ENCODE data around the gene TTLL11.

TTLL11 gene

DNA sequence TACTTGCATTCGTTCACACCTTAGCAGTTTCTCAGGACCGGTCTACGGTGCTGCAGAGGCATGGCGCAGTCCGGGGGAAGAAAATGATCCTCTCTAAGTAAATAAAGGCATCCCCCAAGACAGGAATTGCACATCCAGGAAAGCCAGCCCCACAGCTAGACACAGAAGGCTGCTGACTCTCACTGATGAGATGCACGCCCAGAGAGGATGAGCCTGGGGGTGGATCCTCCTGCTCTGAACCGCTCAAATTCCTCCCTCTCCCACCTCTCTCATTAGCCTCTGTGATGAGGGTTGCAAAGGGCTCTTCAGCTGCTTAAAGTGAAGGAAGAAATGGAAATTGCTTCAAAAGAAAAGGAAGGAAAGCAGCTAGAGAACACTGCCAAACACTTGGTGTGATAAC, 132.4 kb downstream of the TTLL11 start:
- no peak for DNase-seq

DNA sequence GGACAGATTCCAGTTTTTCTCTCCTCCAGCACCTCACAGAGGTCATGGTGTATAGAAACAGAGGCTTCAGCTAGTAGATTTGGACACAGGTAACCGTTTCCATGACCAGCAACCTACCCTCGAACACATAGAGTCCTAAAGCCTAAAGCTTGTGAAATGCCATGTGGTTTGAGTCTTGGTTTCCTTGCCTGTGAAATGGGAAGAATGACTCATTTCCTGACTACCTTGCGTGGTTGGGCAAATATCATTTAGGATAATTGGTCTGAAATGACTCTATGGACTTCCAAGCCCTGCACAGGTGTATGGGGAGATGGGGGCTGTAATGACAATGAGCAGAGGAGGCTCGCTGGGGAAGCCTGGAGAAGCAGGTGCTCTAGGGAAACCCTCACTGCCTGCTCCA, 134.6 kb downstream of the TTLL11 start:
- no peak for DNase-seq

DNA sequence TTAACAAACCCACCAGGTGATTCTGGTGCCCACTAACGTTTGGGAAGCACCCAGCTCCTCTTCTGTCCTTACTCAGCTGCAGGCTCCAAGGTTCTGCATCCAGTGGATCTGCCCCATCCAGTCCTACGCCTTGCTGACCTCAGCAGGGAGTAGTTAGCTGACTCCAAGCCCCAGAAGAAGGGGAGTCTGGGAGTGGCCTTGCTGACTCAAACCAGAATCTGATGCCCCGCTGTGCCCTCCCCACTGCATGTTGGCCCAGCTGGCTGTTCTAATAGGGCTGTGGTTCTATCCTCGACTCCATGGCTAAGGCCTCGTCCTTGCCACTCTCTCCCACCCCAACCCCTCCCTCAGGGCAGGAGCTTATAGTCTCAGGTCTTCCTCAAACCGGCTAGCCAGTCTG, 136.3 kb downstream of the TTLL11 start:
- no peak for DNase-seq

DNA sequence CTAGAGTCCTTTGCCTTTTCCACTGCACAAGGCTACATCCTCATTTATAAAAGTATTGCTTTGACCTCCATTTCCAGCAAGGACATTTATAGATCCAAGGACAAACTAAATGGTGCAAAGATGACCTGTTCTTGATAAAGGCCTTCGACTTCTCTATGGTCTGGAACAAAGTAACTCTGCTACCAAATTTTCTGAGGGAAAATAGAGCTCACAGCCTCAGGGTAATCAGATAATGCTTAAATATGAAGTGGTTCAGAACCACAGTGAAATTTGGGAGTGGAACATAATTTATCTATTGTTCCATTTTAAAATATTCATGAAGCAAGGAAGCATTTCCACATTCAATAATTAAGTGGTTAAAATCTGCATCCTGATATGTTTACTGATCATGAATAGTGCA, 137.5 kb downstream of the TTLL11 start:
- no peak for DNase-seq

DNA sequence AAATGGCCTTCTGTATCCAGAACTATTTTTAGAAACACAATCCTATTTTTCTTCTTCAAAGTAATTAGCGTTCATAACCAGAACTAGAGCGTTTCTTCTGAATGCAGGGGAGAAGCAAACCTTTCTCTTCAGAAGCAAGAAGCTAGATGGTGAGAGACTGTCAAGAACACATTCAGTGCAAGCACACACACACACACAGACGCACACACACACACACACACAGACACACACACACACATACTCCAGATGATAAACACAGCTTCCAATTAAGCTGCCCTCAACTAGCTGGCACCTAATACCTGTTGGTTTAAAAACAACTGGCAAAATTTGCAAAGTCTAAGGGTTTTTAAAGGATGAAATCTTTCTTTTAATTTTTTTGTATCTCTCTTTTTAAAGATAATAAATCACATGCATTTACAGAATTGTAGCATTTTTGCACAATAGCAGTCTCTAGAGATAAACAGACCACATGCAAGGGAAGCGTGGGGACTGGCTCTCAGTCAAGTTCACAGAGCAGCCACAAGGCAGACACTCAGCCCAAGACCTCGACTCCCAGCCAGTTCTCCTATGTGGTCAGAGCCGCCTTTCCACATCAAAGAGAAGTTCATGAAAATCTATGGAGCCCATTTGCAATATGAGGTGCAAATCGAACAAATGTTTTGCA, 138.5 kb downstream of the TTLL11 start:
- DNase-seq: no peak

DNA sequence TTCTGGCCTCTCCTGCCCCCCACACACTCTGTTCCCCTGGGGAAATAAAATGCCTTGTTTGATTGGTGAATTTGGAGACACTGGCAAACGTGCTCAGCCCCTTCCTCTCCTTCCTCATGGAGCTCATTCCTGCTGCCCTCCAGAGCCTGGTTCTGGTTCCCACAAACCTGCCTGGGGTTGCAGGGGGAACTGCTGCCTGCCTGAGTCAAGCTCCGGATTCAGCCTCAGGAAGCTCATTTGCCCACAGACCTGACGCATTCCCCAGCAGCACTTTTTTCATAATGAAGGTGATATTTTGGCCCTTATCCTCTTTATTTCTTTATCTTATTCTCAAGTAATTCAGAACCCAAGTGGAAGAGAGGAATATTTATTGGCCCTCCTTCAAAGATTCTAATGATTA, 140.5 kb downstream of the TTLL11 start:
- no peak for DNase-seq

DNA sequence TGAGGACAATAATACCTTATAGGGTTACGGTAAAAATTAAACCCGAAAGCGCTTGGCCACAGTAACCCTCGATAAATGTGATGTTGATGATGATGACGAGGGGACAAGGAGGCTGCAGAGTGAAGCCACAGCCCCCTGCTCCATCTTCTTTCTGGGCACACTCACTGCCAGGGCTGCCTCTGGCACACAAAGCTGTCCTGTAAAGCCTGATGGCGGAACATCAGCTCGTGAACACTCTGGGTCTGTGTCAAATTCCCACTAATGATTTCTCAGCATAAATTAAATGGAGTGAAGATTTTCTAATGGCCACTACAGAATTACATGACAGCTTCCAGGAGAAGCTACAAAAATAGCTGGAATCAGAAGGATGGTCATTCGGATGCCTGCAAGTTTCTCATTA, 142.2 kb downstream of the TTLL11 start:
- no peak for DNase-seq

DNA sequence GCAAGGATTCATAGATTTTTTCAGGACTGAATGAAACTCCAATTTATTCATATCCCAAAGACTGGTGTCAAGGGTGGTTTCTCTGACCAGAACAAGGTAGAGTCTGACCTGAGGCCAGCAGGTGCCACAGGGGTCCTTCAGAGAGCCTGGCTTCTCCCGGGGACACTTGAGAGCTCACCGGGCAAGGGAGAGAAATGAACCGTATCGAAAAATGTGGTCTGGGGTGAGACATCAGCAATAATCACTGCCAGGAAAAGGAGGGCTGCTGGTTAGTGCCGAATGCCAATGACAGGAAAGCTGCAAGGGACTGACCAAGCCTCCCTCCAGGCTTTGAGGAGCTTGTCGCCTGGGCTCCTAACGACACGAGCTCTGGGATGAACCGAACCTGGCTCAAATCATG, 142.7 kb downstream of the TTLL11 start:
- no peak for DNase-seq

DNA sequence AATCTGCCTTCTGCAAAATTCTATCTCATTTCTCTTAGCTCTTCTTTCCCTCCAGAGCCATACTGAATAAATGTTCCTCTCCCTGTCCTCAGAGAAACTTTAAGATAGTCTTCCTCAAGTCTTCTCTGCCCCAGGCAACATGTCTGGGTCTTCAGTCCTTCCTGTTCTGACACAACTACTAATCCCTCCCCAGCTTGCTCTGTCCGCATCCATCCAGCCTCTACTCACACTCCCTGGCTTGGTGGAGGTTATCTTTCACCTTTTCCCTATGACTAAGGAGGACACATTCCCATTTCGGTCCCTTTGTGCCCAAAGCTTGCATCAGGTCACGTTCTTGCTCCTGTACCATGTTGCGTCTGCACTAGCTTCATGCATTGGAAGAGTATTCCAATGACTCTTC, 143.3 kb downstream of the TTLL11 start:
- no peak for DNase-seq

DNA sequence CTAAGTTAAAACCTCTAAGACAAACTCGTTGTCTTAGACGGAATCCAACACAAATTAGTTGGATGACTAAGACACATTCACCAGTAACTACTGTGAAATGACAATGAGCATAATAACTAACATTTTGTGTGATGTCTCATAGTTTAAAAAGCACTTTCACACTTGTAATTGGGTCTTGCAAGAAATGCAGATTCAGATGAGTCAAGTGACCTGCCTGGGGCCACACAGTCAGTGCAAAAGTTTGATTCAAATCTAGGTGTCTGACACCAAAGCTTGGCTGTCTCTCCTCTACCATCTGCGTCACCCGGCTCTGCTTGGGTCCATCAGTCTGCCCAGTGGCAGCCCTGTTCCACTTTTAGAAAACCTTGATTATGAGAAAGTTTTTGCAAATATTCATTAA, 143.7 kb downstream of the TTLL11 start:
- DNase-seq: no peak

DNA sequence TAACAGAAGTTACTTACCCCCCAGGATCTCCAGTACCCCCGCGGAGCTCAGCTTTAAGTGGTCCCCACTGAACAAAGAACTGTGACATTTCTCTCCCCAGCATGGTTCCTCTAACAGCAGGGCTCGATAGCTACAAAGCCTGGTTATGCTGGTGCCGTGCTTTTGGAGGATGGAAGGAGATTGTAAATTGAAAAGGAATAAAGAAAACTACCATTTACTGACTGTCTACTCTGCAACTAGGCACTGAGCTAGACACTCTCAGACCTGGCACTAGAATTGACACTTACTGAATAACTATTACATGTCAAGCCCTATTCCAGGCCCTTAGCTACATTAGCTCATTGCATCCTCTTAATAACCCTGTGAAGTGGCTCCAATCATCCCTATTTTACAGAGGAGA, 145.3 kb downstream of the TTLL11 start:
- no peak for DNase-seq

DNA sequence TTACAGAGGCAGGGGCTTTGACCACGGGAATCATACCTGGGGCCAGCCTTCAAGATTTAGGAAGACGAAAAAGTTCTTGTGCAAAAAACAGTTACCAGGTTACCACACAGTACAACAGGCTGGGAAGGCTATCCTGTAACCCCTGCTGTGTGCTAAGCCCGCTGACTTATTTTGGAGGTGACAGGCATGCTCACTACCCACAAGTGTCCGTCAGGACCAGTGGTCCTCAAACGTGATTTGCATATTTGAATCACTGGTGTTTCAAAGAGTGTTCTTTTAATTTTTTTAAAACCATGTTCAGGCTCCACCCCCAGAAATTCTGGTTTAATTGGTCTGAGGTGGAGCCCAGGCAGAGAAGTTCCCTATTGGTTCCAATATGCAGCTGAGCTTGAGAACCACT, 146.6 kb downstream of the TTLL11 start:
- no peak for DNase-seq

DNA sequence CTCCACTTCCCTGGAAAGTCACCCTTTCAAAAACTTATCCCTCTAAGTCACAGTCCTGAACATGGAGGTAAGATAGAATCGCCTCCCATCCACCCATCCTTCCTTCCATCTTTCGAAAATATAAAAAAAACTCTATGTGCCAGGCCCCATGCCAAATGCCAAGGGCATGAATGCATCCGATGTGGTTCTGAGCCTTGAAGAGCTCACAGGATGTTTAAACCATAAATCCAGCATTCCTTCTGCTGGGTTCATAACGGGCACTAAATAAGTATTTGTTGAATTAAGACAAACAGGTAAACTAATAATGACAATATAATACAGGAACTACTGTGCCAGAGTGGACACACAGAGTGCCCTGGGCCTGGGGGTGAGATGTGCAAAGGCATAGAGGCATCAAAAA, 147.3 kb downstream of the TTLL11 start:
- no peak for DNase-seq

DNA sequence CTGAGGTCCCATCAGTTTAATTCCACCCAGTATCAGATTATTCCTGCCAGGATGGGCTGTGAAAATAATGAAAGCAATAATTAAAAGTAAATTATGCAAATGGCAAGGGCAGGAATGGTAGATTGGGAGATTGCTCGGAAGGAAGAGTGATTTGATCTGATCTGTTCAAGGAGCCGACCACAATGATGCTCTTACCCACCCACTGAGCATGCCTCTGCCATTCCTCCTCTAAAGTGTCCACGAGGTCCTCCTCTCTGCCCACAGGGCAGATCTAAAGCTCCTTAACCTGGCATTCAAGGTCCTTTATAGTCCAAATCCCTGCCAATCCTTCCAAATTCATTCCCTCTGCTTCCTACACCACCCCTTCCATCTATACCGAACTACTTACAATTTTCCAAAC, 147.8 kb downstream of the TTLL11 start:
- DNase-seq: no peak

DNA sequence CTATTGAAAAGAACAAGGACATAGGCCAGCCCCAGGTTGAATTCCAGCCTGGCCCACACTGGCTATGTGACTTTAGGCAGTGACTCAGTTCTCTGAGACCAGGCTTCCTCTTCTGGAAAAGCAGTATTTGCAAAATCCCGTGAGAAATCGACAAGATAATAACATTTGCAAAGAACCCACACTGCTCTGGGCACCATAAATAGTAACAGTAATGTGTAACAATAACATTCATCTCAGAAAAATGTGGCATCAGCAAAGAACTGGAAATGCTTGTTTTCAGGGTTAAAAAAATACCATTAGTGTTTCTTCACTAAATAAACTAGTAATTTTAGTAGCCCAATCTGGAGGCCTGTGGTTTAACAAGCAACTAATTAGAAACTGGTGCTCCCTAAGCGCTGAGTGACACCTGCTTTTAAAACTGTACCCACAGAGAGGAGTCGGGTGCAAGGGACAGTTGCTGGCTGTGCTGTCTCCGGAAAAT, 148.4 kb downstream of the TTLL11 start:
- DNase-seq: no peak

DNA sequence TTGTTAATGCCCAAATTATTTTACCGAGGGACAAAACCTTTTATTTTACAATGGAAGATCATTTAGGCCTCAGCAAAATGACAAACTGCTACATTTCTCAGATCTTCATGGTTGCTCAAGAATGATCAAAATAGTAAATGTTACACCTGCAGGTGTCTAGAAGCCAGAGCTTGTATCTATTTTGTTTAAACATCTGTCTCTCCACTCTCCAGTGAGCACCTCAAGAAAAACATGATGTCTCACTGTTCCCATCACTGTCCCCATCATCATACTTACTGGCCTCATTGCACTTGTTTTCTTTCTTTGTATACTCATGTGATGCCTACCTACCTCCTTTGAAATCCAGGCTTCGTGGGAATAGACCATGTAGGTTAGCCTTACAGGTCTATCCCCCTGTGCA, 149.6 kb downstream of the TTLL11 start:
- no peak for DNase-seq

DNA sequence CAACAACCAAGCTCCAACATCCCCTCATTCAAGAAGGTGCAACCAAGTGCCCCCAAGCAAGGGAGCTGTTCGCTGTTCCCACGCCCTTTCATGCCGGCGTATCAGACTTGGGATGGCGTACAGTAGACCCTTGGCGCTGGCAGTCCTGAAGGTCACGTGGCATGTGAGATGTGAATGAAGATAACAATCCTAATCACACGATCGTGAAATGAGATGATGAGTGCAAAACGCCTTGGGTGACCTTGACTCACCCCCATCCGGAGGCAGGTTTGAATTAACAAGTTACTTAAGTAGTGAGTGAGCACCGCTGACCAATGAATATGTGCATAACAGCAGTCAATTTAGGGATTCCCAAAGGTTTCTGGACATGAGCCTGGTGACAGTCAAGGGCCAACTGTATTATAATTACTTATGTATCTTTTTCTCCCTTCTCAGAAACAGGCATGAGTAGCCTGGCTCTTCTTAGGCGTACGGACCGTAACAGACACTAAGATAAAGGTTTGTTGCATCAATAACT, 150.2 kb downstream of the TTLL11 start:
- DNase-seq: no peak

DNA sequence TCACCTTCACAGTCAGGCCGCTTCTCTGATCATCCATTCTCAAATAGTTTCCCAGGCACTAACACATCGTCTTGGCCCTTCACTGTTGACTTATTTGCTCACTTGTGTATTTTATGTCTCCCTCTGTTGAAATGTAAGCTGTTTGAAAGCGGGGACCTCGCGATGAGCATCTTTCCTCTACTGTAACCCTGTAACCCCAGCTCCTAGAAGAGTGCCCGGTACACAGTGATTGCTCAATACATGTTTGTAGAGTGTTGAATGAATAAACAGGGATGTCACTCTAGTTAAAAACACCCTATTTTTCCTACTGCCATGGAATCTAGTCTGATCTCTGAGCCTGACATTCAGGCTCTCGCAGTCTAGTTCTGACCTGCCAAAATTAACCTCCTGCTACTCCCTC, 150.8 kb downstream of the TTLL11 start:
- no peak for DNase-seq

DNA sequence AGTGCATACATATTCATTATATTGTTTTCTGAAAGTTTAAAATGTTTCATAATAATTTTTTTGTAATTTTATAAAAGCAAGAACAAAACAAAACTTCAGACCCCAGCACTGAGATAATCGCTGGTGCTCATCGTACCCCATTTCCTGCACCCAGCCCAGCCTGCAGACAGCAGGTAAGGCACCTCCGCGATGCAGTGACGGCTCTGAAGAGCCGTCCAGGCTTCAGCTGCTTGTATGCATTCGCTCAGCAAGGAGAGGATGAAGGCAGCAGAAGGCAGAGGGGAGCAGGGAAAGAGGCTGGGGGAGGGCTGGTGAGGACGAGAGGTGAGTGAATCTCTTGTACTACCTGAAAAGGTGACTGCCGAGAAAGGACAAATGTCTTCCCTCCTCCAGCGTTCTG, 153.5 kb downstream of the TTLL11 start:
- DNase-seq: no peak

DNA sequence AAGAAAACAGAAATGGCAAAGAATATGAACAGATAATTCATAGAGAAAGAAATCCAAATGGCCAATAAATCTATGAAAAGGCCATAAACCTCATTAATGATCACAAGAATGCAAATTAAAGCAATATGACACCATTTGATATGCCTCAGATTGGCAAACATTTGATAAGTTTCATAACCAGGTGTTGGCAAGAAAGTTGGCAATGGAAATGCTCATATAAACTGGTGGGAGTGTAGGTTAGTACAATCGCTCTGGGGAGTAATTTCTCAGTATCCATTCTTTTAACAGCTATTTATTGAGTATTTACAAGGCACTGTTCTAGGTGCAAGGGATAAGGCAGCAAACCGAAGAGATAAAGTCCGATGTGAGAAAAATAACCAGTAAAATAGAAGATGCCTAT, 154.5 kb downstream of the TTLL11 start:
- DNase-seq: no peak

DNA sequence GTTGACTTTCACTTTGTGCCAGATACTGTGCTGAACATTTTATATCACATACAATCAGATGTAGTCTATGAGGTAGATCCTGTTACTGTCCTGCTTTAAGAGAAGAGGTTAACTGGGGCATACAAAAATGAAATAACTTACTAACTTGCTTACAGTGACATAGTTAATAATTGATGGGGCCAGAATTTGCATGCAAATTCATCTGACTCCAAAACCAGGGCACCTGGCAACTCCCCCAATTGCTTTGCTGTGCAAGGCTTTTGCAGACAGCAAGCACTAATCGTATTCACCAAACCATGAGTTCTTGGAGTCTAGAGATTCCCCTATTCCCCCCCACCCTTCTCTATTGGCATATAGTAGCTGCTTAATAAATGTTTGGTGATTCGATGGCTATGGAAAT, 155.9 kb downstream of the TTLL11 start:
- no peak for DNase-seq

DNA sequence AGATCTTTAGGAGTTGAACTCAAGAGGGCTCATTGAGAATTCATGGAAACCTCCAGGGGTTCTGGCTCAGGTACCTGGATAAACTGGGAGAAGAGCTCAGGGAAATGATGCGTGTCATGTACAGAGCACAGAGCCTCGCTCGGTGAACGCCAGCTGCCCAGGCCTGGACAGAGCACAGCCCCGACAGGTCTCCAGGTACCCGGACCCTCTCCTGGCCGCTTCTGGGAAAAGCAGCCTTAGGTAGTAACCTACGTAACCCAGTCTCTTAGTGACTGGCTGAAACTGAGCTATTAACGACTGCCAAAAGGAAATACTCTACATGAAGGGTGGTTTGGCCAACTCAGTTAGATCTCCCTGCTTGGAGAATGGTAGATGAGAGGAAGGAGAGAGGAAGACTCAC, 157.4 kb downstream of the TTLL11 start:
- no peak for DNase-seq

DNA sequence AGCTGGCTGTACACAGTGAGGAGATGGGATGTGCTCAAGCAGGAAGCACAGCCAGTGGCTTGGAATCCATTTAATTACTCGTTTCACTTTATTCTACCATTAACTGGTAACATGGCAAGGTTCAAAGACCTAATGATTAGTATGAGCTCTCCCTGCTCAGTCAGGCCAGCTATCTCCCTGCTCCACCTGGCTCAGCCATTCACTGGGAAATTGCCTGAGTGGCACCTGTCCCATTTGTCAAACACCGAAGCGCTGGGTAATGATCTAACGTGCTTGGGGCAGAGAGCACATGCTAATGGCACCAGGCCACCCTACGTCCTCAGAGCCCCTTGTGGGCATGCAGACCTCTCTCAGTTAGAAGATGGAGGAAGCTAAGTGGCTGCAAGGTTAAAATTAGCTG, 162.2 kb downstream of the TTLL11 start:
- no peak for DNase-seq

DNA sequence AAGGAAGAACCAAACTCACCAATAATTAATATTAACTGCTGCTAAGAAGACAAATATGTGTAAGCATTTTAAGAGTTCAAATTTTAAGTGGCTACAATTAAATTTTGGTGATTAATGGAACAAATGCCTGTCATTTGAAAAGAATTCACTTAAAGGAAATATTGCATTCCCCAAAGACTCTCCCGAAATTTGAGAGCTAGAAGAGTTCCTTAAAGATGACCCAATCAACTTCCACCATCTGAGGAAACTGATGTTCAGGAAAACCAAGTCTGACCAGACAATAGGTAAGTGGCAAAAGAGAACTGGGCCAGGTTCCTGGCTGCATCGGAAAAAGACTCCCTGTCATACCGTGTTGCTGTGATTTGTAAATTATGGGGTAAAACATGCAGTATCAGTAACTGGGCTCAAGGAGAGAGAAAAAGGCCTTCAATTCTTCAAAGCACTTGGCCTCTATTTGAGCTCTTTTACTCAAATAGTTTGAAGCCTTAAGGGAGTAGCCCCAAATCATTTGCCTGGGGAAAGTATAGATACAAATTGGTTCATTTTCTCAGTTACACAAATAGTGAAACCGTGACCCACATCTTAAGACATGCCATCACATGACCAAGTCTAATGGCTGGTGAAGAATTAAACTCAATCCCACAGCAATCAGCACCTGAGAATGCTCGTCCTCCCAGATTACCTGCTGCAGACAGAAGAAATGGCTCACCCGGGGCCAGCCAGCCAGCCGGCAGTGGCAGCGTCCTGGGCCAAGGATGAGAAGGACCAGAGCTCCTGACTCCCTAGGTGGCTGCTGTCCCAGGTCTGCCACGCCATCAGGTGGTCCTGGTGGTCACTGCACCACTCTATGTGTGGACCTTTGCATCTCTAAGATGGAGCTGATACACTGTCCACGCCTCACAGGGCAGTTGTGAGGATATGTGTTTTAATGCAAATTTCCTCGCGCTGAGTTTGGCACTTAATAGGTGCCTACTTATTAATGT, 162.9 kb downstream of the TTLL11 start:
- no peak for DNase-seq

All from NCI-H524 treated with DMSO at 0.1 percent for 48 hours (cell line).